NCI-H446 treated with DMSO at 0.1 percent for 48 hours (cell line): ENCODE data around the gene FAM227A.

Source experiments
- DNase-seq: peaks from one replicate; lab custom pipeline; 2025; lab: John Stamatoyannopoulos, UW

Gene FAM227A

GRCh38 chr22:38540701-38541100 lies 115.5 kb downstream of the FAM227A start:
- DNase-seq = no peak

DNA sequence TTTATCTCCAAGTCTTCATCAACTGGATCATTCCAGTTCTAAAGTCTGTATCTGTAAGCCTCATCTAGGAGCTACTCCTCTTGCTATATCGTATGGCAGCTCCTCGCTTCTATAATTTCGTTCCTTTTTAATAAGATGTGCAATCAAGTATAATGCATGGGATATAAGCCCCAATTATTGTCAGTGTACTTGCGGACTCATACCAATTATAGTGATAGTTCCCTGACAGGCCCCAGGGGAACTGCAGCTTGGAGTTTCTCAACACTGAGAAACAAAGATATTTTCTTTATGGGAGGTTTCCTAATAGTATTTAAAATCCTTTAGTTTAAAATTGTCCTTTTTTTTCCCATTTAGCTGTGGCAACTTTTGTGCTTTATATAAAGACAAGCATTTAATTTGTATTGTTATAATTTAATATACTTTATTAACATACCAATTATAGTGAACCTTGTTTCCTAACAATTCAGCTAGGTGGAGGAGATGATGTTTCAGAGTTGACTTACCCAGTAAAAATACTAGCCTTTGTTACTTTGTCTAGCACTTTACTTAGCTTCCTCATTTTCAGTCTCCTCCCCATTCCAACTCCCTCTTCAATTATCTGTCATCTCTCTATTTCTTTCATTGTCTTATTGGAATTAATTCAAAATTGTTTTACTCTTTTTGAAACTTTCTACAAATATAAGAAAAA lies 124.8 kb downstream of the FAM227A start:
- DNase-seq = no peak
